ENCODE data around the gene LTK. TPM values are rescaled to one million over a fixed set of nuclear protein-coding genes. Genes with fewer than 3 reads are reported as not detected.

LTK gene
- total and polyA plus RNA-seq, 2 donors (not counting 1 experiment from before 2014, with no cell fraction given): 4.4 to 9.7 TPM

DNA sequence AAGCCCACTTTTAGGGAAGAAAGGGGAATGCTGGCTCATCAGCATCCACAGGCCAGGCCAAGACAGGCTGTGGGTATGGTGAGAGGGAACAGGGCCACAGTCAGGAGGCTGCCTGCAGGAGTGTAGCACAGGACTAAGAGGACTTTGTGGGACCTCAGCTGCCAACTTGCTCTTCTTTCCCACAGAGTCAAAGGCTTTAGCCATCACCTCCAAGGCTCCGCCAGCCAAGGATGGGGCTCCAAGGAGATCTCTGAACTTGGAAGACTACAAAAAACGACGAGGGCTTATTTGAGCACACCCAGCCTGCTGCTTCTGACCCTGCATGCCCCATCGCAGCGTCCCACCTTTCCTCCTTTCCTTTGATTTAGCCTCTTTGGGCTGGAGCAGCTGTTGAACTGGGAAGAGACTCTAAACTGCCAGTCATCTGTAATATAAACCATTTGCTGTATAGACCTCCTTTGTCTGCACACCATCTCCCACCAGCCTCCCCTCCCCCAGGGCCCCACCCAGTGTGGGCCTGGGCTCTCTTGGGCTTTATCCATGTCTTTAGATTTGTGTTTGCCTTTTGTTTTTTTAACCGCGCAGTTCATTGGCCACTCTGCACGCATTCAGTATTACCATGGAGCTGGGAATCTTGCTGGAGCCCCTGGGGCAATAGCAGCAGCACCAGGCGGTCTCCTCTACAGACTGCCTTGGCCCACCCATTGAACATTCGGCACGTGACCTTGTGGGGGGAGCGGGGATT lies 33.1 kb downstream of the LTK start:
- WGBS (ENCODE audit: insufficient coverage): 100% methylated on average over 8 of the region's 12 CpGs
- Histone ChIP-seq H2AFZ (ENCODE audit: insufficient read depth, low read depth, low read length, poor library complexity, severe bottlenecking) (no peak overlapping the region), H3K27ac (ENCODE audit: low read length in 2 of 2) (no peak overlapping the region), H4K20me1 (ENCODE audit: control insufficient read depth, insufficient read depth, low read length, poor library complexity, severe bottlenecking) (no peaks in the 10 kb centered on the region), H3K9me3 (ENCODE audit: control extremely low read depth in 1 of 3, control insufficient read depth in 2 of 3, insufficient read depth in 1 of 3, low read length in 2 of 3) (no peaks in the 10 kb centered on the region), H3K4me1 (ENCODE audit: control insufficient read depth in 2 of 2, insufficient read depth in 2 of 2, low read length in 2 of 2) (peaks cover 14 to 16% of the 10 kb centered on the region in 2 donors), H3K79me2 (ENCODE audit: control insufficient read depth, insufficient read depth, low read length) (no peaks in the 10 kb centered on the region), H3K4me2 (replicated peaks; ENCODE audit: low read depth, low read length, poor library complexity, severe bottlenecking) (no peak overlapping the region), H3K4me3 (ENCODE audit: control extremely low read depth in 1 of 5, extremely low read depth in 1 of 5, insufficient read depth in 1 of 5, low read depth in 2 of 5, low read length in 4 of 5) (no peak overlapping the region), H3K36me3 (replicated peaks in 1 of 2; ENCODE audit: control extremely low read depth in 1 of 2, control insufficient read depth in 1 of 2, extremely low read depth in 1 of 2, insufficient read depth in 2 of 2, low read length in 1 of 2) (peaks cover 4 to 53% of the 10 kb centered on the region in 2 experiments), H3K9ac (ENCODE audit: low read length) (no peak overlapping the region), H3K27me3 (replicated peaks in 1 of 4; ENCODE audit: control extremely low read depth in 1 of 4, control insufficient read depth in 3 of 4, insufficient read depth in 4 of 4, low read length in 3 of 4) (no peaks in the 10 kb centered on the region)
- no peaks in the 10 kb centered on the region for H3K27me3 Mint-ChIP-seq
- no peaks in the 10 kb centered on the region for H3K9me3 Mint-ChIP-seq (ENCODE audit: insufficient read depth)
- CTCF ChIA-PET: interaction anchor here (1.3 kb wide), 1 partner anchor 15 kb away, joined by 3 read pairs; no protein-coding TSS in a partner anchor
- H3K27ac Mint-ChIP-seq: peak overlapping the region; percentile 15
- H3K4me3 Mint-ChIP-seq: no peak overlapping the region
- POLR2A ChIA-PET: no interaction called here
- ATAC-seq (ENCODE audit: low read depth) (no peak), DNase-seq (no peak)
- no peak for TF ChIP-seq EZH2 (IDR thresholded peaks at IDR 0.05; ENCODE audit: borderline replicate concordance, insufficient read depth, low read depth, low read length, poor library complexity, severe bottlenecking)
- TF ChIP-seq, protein P1, sequence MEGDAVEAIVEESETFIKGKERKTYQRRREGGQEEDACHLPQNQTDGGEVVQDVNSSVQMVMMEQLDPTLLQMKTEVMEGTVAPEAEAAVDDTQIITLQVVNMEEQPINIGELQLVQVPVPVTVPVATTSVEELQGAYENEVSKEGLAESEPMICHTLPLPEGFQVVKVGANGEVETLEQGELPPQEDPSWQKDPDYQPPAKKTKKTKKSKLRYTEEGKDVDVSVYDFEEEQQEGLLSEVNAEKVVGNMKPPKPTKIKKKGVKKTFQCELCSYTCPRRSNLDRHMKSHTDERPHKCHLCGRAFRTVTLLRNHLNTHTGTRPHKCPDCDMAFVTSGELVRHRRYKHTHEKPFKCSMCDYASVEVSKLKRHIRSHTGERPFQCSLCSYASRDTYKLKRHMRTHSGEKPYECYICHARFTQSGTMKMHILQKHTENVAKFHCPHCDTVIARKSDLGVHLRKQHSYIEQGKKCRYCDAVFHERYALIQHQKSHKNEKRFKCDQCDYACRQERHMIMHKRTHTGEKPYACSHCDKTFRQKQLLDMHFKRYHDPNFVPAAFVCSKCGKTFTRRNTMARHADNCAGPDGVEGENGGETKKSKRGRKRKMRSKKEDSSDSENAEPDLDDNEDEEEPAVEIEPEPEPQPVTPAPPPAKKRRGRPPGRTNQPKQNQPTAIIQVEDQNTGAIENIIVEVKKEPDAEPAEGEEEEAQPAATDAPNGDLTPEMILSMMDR (IDR thresholded peaks at IDR 0.05): no peak
- peaks cover 16% of the 10 kb centered on the region for H3K4me1 Mint-ChIP-seq
- intact Hi-C loops (cut with micrococcal nuclease): no loop called here

- Histone ChIP-seq H3K27ac (ENCODE audit: low read length in 2 of 2) (no peak overlapping the region), H3K4me2 (replicated peaks; ENCODE audit: low read depth, low read length, poor library complexity, severe bottlenecking) (no peak overlapping the region), H3K9me3 (ENCODE audit: control extremely low read depth in 1 of 3, control insufficient read depth in 2 of 3, insufficient read depth in 1 of 3, low read length in 2 of 3) (no peaks in the 10 kb centered on the region), H3K27me3 (replicated peaks in 1 of 4; ENCODE audit: control extremely low read depth in 1 of 4, control insufficient read depth in 3 of 4, insufficient read depth in 4 of 4, low read length in 3 of 4) (no peaks in the 10 kb centered on the region), H4K20me1 (ENCODE audit: control insufficient read depth, insufficient read depth, low read length, poor library complexity, severe bottlenecking) (no peaks in the 10 kb centered on the region), H3K4me3 (ENCODE audit: control extremely low read depth in 1 of 5, extremely low read depth in 1 of 5, insufficient read depth in 1 of 5, low read depth in 2 of 5, low read length in 4 of 5) (no peak overlapping the region), H3K79me2 (ENCODE audit: control insufficient read depth, insufficient read depth, low read length) (no peaks in the 10 kb centered on the region), H2AFZ (ENCODE audit: insufficient read depth, low read depth, low read length, poor library complexity, severe bottlenecking) (no peak overlapping the region), H3K4me1 (ENCODE audit: control insufficient read depth in 2 of 2, insufficient read depth in 2 of 2, low read length in 2 of 2) (no peaks in the 10 kb centered on the region), H3K9ac (ENCODE audit: low read length) (no peak overlapping the region), H3K36me3 (replicated peaks in 1 of 2; ENCODE audit: control extremely low read depth in 1 of 2, control insufficient read depth in 1 of 2, extremely low read depth in 1 of 2, insufficient read depth in 2 of 2, low read length in 1 of 2) (peaks cover 15 to 75% of the 10 kb centered on the region in 2 experiments)
- H3K27ac Mint-ChIP-seq: no peak overlapping the region
- POLR2A ChIA-PET: no interaction called here
- H3K9me3 Mint-ChIP-seq (ENCODE audit: insufficient read depth): no peaks in the 10 kb centered on the region
- H3K4me1 Mint-ChIP-seq: no peaks in the 10 kb centered on the region
- no peaks in the 10 kb centered on the region for H3K27me3 Mint-ChIP-seq
- ATAC-seq (ENCODE audit: low read depth) (no peak), DNase-seq (no peak)
- CTCF ChIA-PET: interaction anchor here (1.2 kb wide), 1 partner anchor 10 kb away, joined by 4 read pairs; no protein-coding TSS in a partner anchor
- intact Hi-C loops (cut with micrococcal nuclease): no loop called here
- TF ChIP-seq, protein P1 (IDR thresholded peaks at IDR 0.05): no peak
- no peak for TF ChIP-seq EZH2 (IDR thresholded peaks at IDR 0.05; ENCODE audit: borderline replicate concordance, insufficient read depth, low read depth, low read length, poor library complexity, severe bottlenecking)
- WGBS (ENCODE audit: insufficient coverage): 80% methylated on average over 1 of the region's 5 CpGs
- no peak overlapping the region for H3K4me3 Mint-ChIP-seq
These were observed 37.1 kb downstream of the LTK start for GRCh38 chr15:41476416-41477048.

Data from B cell (primary cell).